HPDE6-E6E7 (cell line): ENCODE measurements around the gene RASL11A.
"Not testable (repeated sequence)": the region's sequence is repeated elsewhere in the genome, so short reads cannot be mapped to it uniquely, and the experiment has no call there.

Source experiments
- DNase-seq: peaks from one replicate; pipeline ENCODE4 v3.0.0; 2011; ENCODE audit warnings: missing footprints; ENCODE audit errors: extremely low spot score

Gene RASL11A

GRCh38 chr13:27267596-27267995 is 3.0 kb upstream of the RASL11A start:
- DNase-seq = no peak

DNA sequence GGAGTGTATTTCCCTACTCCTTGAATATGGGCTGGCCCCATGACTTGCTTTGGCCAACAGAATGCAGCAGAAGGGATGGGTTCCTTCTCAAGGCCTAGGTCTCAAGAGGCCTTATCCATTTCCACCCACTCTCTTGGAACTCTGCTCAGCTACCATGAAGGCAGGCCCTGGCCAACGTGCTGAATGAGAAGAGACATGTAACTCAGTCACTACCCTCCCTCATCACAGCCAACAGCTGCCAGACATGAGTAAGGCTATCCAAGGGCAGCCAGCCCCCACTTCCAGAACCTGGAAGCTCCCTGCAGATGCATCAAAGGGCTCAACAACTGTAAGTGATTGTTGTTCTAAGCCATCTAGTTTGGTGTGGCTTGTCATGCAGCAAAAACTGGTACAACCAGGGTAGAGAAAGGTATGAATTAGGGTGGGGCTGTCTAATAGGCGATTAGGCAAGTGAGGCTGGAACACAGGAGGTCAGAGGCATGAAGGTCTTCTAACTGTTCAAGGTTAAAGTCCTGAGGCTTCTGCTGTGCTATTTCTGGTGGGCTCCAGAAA is 1.4 kb upstream of the RASL11A start:
- DNase-seq = no peak

- no peak for DNase-seq
Measured at GRCh38 chr13:27271570-27272096, 1.0 kb downstream of the RASL11A start.

DNA sequence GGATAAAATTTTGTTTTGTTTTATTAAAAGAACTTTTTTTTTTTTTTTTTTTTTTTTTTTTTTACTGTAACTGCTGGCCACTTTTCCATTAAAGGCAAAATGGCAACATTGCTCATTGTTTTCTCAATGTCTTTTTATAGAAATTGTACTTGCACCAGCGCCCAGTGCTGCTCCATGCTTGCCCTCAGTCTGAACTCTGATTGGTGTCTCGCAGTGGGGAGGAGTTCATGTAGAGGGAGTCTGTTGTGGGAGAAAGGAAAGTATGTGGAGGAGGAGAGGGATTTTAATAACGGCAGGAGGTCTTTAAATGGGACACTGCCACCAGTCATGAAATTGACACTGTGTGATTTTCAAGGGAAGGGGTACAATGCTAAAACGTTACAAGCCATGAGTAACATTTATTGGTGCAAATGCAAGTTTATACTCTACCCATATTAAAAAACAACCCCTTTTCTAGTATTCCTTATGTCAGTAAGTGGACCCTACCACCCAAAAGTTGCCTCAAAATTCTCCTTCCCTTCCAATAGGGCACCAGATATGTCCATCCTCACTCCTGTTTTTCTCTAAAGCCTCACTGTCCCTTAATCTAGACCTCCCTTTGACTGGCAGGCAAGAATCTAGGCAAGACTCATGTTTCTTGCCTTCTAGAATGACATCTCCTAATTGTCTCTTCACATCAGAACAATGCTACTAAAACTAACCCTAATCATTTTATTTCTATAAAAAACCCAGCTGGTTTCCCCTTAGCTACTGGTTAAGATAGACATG is 3.2 kb downstream of the RASL11A start:
- no peak for DNase-seq

GRCh38 chr13:27274631-27275030 is 4.0 kb downstream of the RASL11A start:
- no peak for DNase-seq

GRCh38 chr13:27276188-27276587 is 5.6 kb downstream of the RASL11A start:
- DNase-seq = no peak

- no peak for DNase-seq
Measured at GRCh38 chr13:27279506-27279905, 8.9 kb downstream of the RASL11A start.

DNA sequence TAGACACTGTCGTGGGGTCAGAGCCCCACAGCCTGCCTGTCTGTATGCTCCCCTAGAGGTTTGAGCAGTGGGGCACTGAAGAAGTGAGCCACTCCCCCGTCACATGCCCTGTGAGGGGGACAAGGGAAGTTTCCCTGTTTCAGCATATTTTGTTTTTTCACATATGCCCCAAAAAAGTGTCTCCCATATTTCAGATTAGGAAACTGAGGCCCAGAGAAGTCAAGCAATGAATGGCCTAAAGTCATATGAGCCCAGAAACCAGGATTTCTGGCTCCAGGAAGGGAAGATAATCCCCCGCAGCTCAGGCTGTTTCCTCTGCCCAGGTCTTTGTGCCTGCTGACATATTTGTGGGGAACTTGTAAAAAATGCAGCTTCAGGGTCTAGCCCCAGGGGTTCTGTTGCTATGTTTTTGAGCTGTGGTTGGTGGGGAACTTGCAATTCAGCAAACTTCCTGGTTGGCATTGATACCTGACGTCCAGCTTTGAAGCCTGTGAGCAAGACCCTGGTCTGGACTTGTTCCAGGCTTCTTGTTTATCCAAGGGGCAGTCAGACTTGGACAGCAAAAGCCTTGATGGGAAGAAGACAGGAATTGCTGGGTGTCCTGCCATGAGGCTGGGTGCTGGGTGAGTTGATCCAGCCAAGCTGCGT is 9.5 kb downstream of the RASL11A start:
- DNase-seq = no peak

GRCh38 chr13:27280841-27281240 is 10.2 kb downstream of the RASL11A start:
- DNase-seq = no peak

GRCh38 chr13:27281420-27281819 is 10.8 kb downstream of the RASL11A start:
- DNase-seq = no peak

- no peak for DNase-seq
Measured at GRCh38 chr13:27283906-27284493, 13.4 kb downstream of the RASL11A start.

DNA sequence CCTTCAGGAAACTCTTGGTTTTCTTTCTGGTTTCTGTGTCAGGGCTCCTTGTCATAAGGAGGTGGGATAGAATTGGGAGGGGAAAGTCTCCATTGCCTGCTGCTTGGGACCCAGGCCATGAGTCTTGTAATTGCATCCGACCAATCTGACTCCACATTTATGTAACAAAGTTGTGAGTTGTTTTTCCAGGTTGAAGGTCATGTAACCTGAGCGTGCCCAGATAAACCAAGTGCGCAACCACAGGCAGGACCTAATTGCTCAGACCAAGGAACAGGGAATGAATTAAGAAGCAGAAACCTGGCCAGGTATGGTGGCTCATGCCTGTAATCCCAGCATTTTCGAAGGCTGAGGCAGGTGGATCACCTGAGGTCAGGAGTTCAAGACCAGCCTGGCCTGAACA is 17.8 kb downstream of the RASL11A start:
- DNase-seq = no peak

- DNase-seq = no peak
Measured at GRCh38 chr13:27289011-27289665, 18.5 kb downstream of the RASL11A start.

GRCh38 chr13:27290715-27291114 is 20.1 kb downstream of the RASL11A start:
- no peak for DNase-seq

DNA sequence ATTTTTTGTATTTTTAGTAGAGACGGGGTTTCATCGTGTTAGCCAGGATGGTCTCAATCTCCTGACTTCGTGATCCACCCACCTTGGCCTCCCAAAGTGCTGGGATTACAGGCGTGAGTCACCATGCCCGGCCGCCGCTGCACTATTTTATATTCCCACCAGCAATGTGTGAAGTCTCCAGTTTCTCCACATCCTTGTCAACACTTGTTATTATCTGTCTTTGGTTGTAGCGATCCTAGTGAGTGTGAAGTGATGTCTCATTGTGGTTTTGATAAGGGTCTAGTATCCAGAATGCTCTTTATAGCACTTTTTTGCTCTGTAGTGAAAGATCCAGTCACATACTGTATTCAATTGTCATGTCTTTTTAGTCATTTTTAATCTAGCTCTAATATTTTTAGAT is 21.3 kb downstream of the RASL11A start:
- DNase-seq = not testable (repeated sequence)

- DNase-seq = no peak
Measured at GRCh38 chr13:27293076-27293691, 22.6 kb downstream of the RASL11A start.

- no peak for DNase-seq
Measured at GRCh38 chr13:27293873-27294515, 23.4 kb downstream of the RASL11A start.

GRCh38 chr13:27295096-27295495 is 24.5 kb downstream of the RASL11A start:
- DNase-seq = no peak

DNA sequence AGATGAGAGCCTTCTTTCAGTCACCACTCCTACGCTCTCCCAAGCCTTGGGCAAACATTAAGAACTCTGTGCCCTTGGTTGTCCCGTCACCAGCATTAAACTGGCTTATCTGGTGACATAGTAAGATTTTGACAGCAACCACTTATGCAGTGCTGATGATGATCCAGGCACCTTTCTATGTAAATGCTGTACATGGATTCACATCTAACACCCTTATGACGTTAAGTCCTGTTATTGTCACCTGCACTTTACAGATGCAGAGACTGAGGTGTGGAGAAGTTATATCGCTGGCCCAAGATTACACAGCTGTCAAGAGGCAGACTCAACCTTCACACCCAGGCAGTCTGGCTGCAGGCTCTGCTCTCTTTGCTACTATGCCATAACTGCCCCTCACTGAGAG is 25.0 kb downstream of the RASL11A start:
- DNase-seq = no peak

- DNase-seq = no peak
Measured at GRCh38 chr13:27296496-27296895, 25.9 kb downstream of the RASL11A start.

- DNase-seq = no peak
Measured at GRCh38 chr13:27298849-27299248, 28.2 kb downstream of the RASL11A start.
